ENCODE results near the gene ACP2. TPM values are rescaled to one million over a fixed set of nuclear protein-coding genes. Genes with fewer than 3 reads are reported as not detected.
"Not testable (repeated sequence)": the region's sequence is repeated elsewhere in the genome, so short reads cannot be mapped to it uniquely, and the experiment has no call there.

The ACP2 gene
- total RNA-seq, 1 donor from 2014 or later: 40.8 TPM

DNA sequence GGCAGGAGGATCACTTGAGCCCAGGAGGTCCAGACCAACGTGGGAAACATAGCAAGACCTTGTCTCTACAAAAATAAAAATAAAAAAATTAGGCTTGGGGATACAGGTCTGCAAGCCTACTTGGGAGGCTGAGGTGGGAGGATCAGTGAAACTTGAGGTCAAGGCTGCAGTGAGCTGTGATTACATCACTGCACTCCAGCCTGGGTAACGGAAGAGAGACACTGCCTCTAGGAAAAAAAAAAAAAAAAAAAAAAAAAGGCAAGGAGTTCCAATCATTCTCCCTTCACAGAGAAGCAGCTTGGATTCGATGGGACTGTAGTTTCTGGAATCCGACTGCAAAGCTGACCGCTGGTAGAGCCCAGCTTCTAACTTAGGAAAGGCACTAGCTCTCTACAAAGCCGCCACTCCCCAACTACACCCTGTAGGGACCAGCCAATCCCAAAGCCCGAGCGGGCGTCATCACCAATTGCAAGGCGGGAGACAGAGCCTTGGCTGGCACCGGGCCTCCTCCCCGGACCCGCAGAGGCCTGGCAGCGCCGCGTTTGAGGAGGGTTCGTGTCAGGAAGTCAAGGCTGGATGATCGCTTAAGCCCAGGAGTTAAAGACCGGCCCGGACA is 34.6 kb downstream of the ACP2 start:
- Histone ChIP-seq H3K27ac (ENCODE audit: low read depth, low read length) (peak overlapping the region; percentile 92), H3K79me2 (ENCODE audit: insufficient read depth, low read length) (peaks cover 19% of the 10 kb centered on the region), H3K27me3 (ENCODE audit: insufficient read depth, low read length) (no peaks in the 10 kb centered on the region), H3K9me3 (ENCODE audit: insufficient read depth, low read depth, low read length) (no peaks in the 10 kb centered on the region), H3K4me1 (ENCODE audit: insufficient read depth, low read length) (peaks cover 32% of the 10 kb centered on the region), H3K9ac (ENCODE audit: low read length) (peak overlapping the region; percentile 93), H2AFZ (ENCODE audit: low read depth, low read length) (peak overlapping the region; percentile 77), H3K4me3 (ENCODE audit: insufficient read depth, low read depth, low read length) (peak overlapping the region; percentile 83), H3K4me2 (ENCODE audit: low read length) (peak overlapping the region; percentile 92), H3K36me3 (ENCODE audit: insufficient read depth, low read length) (peaks cover 5% of the 10 kb centered on the region), H4K20me1 (ENCODE audit: insufficient read depth, low read length) (peaks cover 13% of the 10 kb centered on the region)
- Mint-ChIP-seq H3K9me3 (ENCODE audit: unreplicated experiment) (no peaks in the 10 kb centered on the region), H3K36me3 (ENCODE audit: low read depth, unreplicated experiment) (peaks cover 5% of the 10 kb centered on the region), H3K27me3 (ENCODE audit: low read depth, unreplicated experiment) (no peaks in the 10 kb centered on the region), H3K4me3 (ENCODE audit: unreplicated experiment) (peak overlapping the region; percentile 89), H3K4me1 (ENCODE audit: low read depth, unreplicated experiment) (peaks cover 27% of the 10 kb centered on the region), H3K27ac (ENCODE audit: unreplicated experiment) (peak overlapping the region; percentile 93)
- TF ChIP-seq EZH2 (IDR thresholded peaks at IDR 0.05; ENCODE audit: insufficient read depth, low read length) (no peak), CTCF (IDR thresholded peaks at IDR 0.05; ENCODE audit: insufficient read depth, low read depth, low read length) (no peak)
- peak; percentile 79 for DNase-seq (ENCODE audit: low read depth)
- FAIRE-seq: no peak

GRCh38 chr11:47212938-47213337 is 35.7 kb downstream of the ACP2 start:
- Mint-ChIP-seq H3K27me3 (ENCODE audit: low read depth, unreplicated experiment) (peaks cover 2% of the 10 kb centered on the region), H3K9me3 (ENCODE audit: unreplicated experiment) (no peaks in the 10 kb centered on the region), H3K36me3 (ENCODE audit: low read depth, unreplicated experiment) (peaks cover 2% of the 10 kb centered on the region), H3K4me1 (ENCODE audit: low read depth, unreplicated experiment) (peaks cover 19% of the 10 kb centered on the region), H3K4me3 (ENCODE audit: unreplicated experiment) (no peak overlapping the region), H3K27ac (ENCODE audit: unreplicated experiment) (no peak overlapping the region)
- peaks cover 2% of the 10 kb centered on the region for H3K36me3 ChIP-seq (ENCODE audit: insufficient read depth, low read length)
- no peak overlapping the region for H3K4me2 ChIP-seq (ENCODE audit: low read length)
- no peak overlapping the region for H3K27ac ChIP-seq (ENCODE audit: low read depth, low read length)
- peaks cover 7% of the 10 kb centered on the region for H4K20me1 ChIP-seq (ENCODE audit: insufficient read depth, low read length)
- no peak for DNase-seq (ENCODE audit: low read depth)
- H3K4me3 ChIP-seq (ENCODE audit: insufficient read depth, low read depth, low read length): no peak overlapping the region
- peaks cover 10% of the 10 kb centered on the region for H3K79me2 ChIP-seq (ENCODE audit: insufficient read depth, low read length)
- no peaks in the 10 kb centered on the region for H3K27me3 ChIP-seq (ENCODE audit: insufficient read depth, low read length)
- no peak for TF ChIP-seq CTCF (IDR thresholded peaks at IDR 0.05; ENCODE audit: insufficient read depth, low read depth, low read length)
- no peak for TF ChIP-seq EZH2 (IDR thresholded peaks at IDR 0.05; ENCODE audit: insufficient read depth, low read length)
- no peak overlapping the region for H2AFZ ChIP-seq (ENCODE audit: low read depth, low read length)
- no peak for FAIRE-seq
- no peak overlapping the region for H3K9ac ChIP-seq (ENCODE audit: low read length)
- H3K4me1 ChIP-seq (ENCODE audit: insufficient read depth, low read length): peaks cover 28% of the 10 kb centered on the region
- no peaks in the 10 kb centered on the region for H3K9me3 ChIP-seq (ENCODE audit: insufficient read depth, low read depth, low read length)

GRCh38 chr11:47208628-47209027 is 40.0 kb downstream of the ACP2 start:
- no peak for TF ChIP-seq EZH2 (IDR thresholded peaks at IDR 0.05; ENCODE audit: insufficient read depth, low read length)
- no peak for TF ChIP-seq CTCF (IDR thresholded peaks at IDR 0.05; ENCODE audit: insufficient read depth, low read depth, low read length)
- Mint-ChIP-seq H3K9me3 (ENCODE audit: unreplicated experiment) (no peaks in the 10 kb centered on the region), H3K36me3 (ENCODE audit: low read depth, unreplicated experiment) (no peaks in the 10 kb centered on the region), H3K4me3 (ENCODE audit: unreplicated experiment) (no peak overlapping the region), H3K4me1 (ENCODE audit: low read depth, unreplicated experiment) (peaks cover 8% of the 10 kb centered on the region), H3K27me3 (ENCODE audit: low read depth, unreplicated experiment) (peaks cover 4% of the 10 kb centered on the region), H3K27ac (ENCODE audit: unreplicated experiment) (no peak overlapping the region)
- Histone ChIP-seq H3K9ac (ENCODE audit: low read length) (no peak overlapping the region), H3K79me2 (ENCODE audit: insufficient read depth, low read length) (no peaks in the 10 kb centered on the region), H3K4me1 (ENCODE audit: insufficient read depth, low read length) (peaks cover 8% of the 10 kb centered on the region), H3K27me3 (ENCODE audit: insufficient read depth, low read length) (no peaks in the 10 kb centered on the region), H3K4me2 (ENCODE audit: low read length) (no peak overlapping the region), H3K27ac (ENCODE audit: low read depth, low read length) (no peak overlapping the region), H2AFZ (ENCODE audit: low read depth, low read length) (no peak overlapping the region), H3K36me3 (ENCODE audit: insufficient read depth, low read length) (no peaks in the 10 kb centered on the region), H3K4me3 (ENCODE audit: insufficient read depth, low read depth, low read length) (no peak overlapping the region), H3K9me3 (ENCODE audit: insufficient read depth, low read depth, low read length) (no peaks in the 10 kb centered on the region), H4K20me1 (ENCODE audit: insufficient read depth, low read length) (no peaks in the 10 kb centered on the region)
- DNase-seq (ENCODE audit: low read depth): no peak
- FAIRE-seq: no peak

- H3K27me3 Mint-ChIP-seq (ENCODE audit: low read depth, unreplicated experiment); FAIRE-seq; H4K20me1 ChIP-seq (ENCODE audit: insufficient read depth, low read length); H3K4me1 ChIP-seq (ENCODE audit: insufficient read depth, low read length); H3K4me3 ChIP-seq (ENCODE audit: insufficient read depth, low read depth, low read length); H3K9me3 ChIP-seq (ENCODE audit: insufficient read depth, low read depth, low read length); H2AFZ ChIP-seq (ENCODE audit: low read depth, low read length); H3K4me3 Mint-ChIP-seq (ENCODE audit: unreplicated experiment); H3K36me3 Mint-ChIP-seq (ENCODE audit: low read depth, unreplicated experiment); DNase-seq (ENCODE audit: low read depth); H3K9me3 Mint-ChIP-seq (ENCODE audit: unreplicated experiment); H3K36me3 ChIP-seq (ENCODE audit: insufficient read depth, low read length); H3K9ac ChIP-seq (ENCODE audit: low read length); H3K4me1 Mint-ChIP-seq (ENCODE audit: low read depth, unreplicated experiment); H3K79me2 ChIP-seq (ENCODE audit: insufficient read depth, low read length); H3K27ac ChIP-seq (ENCODE audit: low read depth, low read length); H3K27ac Mint-ChIP-seq (ENCODE audit: unreplicated experiment); H3K27me3 ChIP-seq (ENCODE audit: insufficient read depth, low read length); H3K4me2 ChIP-seq (ENCODE audit: low read length): not testable (repeated sequence)
These were observed 40.5 kb downstream of the ACP2 start for GRCh38 chr11:47208008-47208552.
